Measurements from ENCODE around the gene LMTK3. TPM values are rescaled to one million over a fixed set of nuclear protein-coding genes. Genes with fewer than 3 reads are reported as not detected.

The LMTK3 gene
- total and polyA plus RNA-seq, 2 of the 13 experiments (the other 11 are each of a cell fraction or from before 2014, with no cell fraction given): 0.18 to 0.29 TPM

DNA sequence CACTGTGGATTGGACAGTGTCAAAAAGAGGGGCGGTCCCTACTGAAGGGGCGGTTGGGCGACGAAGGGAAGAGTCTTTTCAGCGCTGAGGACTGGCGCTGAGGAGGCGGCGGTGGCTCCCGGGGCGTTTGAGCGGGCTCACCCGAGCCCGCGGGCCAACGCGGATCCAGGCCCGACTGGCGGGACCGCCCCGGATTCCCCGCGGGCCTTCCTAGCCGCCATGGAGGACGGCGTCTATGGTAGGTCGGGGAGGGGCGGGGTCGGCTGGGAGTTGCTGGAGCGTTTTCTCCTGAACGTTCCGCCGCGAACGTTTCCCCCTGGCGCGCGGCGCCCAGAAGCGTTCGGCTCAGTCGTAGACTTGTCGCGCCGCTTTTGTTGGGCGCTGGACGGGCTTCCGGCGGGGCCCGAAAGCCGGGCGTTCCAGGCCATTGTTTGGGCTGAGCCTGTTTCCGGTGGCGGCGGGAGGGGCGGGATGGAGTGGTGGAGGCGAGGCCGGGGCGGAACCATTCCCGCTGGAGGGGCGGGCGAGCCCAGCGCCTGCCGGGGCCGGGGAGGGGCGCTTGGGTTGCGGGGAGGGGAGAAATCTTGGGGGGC lies 42.2 kb downstream of the LMTK3 start, which contains the start of gene CYTH2 (continued):
- no peak for TF ChIP-seq FUBP1 (CRISPR knock-in tag; IDR thresholded peaks at IDR 0.05; ENCODE audit: borderline replicate concordance)
- TF ChIP-seq ZNF331 (CRISPR knock-in tag; IDR thresholded peaks at IDR 0.05): no peak; the same call in 1 of the 2 replicates
- TF ChIP-seq ZNF432 (CRISPR knock-in tag; IDR thresholded peaks at IDR 0.05; ENCODE audit: borderline replicate concordance): no peak
- no peak for TF ChIP-seq FOSL1 (CRISPR knock-in tag; IDR thresholded peaks at IDR 0.05; ENCODE audit: borderline replicate concordance)
- TF ChIP-seq PPARG (CRISPR knock-in tag; conservative IDR thresholded peaks at IDR 0.05): no peak
- TF ChIP-seq RAD51 (IDR thresholded peaks at IDR 0.05; ENCODE audit: borderline replicate concordance): no peak
- no peak for TF ChIP-seq ZNF143 (CRISPR knock-in tag; IDR thresholded peaks at IDR 0.05)
- TF ChIP-seq RFXANK (CRISPR knock-in tag; IDR thresholded peaks at IDR 0.05): no peak
- TF ChIP-seq POLR2AphosphoS2 (IDR thresholded peaks at IDR 0.05; ENCODE audit: low read depth, low read length): no peak
- TF ChIP-seq HNF1A (IDR thresholded peaks at IDR 0.05; ENCODE audit: low read depth): no peak
- TF ChIP-seq HNF1A (CRISPR knock-in tag; IDR thresholded peaks at IDR 0.05; ENCODE audit: borderline replicate concordance): 0 out of 2 replicates have a peak, but pooled peaks have one; percentile 42
- no peak for TF ChIP-seq NCOA5 (CRISPR knock-in tag; IDR thresholded peaks at IDR 0.05)
- peak; percentile 64 for TF ChIP-seq BORCS8-MEF2B (CRISPR knock-in tag; IDR thresholded peaks at IDR 0.05)
- no peak for TF ChIP-seq KDM1A (CRISPR knock-in tag; IDR thresholded peaks at IDR 0.05)
- TF ChIP-seq ZNF678 (CRISPR knock-in tag; IDR thresholded peaks at IDR 0.05): no peak
- TF ChIP-seq ATF1 (CRISPR knock-in tag; IDR thresholded peaks at IDR 0.05): no peak; the same call in none of the 2 replicates
- TF ChIP-seq TRAFD1 (CRISPR knock-in tag; IDR thresholded peaks at IDR 0.05; ENCODE audit: borderline replicate concordance): no peak
- no peak for TF ChIP-seq NFE2L1 (CRISPR knock-in tag; IDR thresholded peaks at IDR 0.05; ENCODE audit: borderline replicate concordance)
- peak; percentile 72; the same call in 1 of the 2 replicates for TF ChIP-seq FOXC1 (CRISPR knock-in tag; IDR thresholded peaks at IDR 0.05; ENCODE audit: borderline replicate concordance)
- TF ChIP-seq, protein P1, sequence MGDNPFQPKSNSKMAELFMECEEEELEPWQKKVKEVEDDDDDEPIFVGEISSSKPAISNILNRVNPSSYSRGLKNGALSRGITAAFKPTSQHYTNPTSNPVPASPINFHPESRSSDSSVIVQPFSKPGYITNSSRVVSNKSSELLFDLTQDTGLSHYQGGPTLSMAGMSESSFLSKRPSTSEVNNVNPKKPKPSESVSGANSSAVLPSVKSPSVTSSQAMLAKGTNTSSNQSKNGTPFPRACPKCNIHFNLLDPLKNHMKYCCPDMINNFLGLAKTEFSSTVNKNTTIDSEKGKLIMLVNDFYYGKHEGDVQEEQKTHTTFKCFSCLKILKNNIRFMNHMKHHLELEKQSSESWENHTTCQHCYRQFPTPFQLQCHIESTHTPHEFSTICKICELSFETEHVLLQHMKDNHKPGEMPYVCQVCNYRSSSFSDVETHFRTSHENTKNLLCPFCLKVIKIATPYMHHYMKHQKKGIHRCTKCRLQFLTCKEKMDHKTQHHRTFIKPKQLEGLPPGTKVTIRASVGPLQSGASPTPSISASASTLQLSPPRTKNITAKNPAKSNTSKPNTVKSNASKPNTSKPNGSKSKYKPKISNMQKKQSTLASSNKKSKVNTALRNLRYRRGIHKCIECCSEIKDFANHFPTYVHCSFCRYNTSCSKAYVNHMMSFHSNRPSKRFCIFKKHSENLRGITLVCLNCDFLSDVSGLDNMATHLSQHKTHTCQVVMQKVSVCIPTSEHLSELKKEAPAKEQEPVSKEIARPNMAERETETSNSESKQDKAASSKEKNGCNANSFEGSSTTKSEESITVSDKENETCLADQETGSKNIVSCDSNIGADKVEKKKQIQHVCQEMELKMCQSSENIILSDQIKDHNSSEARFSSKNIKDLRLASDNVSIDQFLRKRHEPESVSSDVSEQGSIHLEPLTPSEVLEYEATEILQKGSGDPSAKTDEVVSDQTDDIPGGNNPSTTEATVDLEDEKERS (CRISPR knock-in tag; IDR thresholded peaks at IDR 0.05): 0 out of 2 replicates have a peak, but pooled peaks have one; percentile 66

Data from HepG2 (cell line).